GM18519 (cell line): ENCODE measurements around the gene LENEP.

Experiments used
- ATAC-seq: cut with Tn5 transposase; IDR thresholded peaks from one replicate; pipeline ENCODE4 v1.9.1; 2021; ENCODE audit warnings: mild to moderate bottlenecking, moderate library complexity; ENCODE audit not compliant: unreplicated experiment, low FRiP score

LENEP gene

DNA sequence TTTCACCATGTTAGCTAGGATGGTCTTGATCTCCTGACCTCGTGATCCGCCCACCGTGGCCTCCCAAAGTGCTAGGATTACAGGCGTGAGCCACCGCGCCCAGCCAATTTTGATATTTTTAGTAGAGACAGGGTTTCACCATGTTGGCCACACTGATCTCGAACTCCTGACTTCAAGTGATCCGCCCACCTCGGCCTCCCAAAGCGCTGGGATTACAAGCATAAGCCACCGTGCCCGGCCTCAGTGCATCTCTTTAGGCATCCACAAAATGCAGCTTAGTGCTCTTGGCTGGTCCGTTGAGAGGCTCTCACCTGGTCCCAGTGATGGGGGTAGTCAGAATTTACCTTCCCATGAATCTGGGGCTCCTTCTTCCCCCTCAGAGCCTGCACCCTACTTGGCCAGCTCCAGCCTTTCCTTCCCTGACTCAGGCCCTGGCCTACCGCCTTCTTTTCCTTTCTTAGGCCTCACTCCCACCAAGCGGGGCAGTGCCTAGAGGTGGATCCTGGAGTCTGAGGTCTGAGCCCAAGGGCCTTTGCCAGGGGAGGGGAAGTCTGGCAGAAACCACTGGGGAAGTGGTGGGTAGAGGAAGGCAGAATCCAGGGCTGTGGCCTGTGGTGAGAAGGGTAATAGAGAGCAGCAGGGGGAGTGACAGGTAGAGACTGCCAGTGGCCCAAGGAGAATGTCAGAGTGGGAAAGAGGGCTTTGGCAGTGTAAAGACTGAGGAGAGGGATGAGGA, 3.7 kb downstream of the LENEP start:
- no peak for ATAC-seq

- no peak for ATAC-seq
These were observed 4.9 kb downstream of the LENEP start for GRCh38 chr1:154998201-154998780.

DNA sequence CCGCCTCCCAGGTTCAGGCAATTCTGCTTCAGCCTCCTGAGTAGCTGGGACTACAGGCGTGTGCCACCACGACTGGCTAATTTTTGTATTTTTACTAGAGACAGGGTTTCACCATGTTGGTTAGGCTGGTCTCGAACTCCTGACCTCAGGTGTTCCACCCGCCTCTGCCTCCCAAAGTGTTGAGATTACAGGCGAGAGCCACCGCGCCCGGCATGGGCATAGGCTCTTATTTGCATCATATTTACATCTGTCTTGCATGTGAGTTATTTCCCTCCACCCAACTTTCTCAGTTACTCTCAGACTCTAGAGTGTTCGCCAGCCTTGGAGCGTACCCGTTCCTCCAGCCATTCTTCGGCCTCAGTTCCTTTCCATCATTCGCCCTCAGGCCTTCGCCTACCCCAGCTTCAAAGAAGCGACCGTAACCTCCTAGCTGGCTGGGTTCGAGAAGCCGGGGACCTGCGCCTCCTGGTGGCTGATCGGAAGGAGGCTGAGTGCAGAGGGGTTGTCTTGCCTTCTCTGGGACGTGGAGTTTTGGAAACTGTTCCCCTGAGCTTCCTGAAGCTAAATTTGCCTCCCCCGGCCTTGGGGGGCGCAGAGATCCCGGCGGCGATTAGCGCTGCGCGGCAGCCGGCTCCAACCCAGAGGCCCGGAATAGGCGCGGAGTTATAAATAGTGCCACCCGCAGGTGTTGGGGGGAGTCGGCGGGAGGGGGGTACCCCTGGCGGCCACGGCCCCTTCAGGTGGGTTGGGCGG, 5.6 kb downstream of the LENEP start:
- ATAC-seq, result no peak

GRCh38 chr1:154999571-155000410, 6.4 kb downstream of the LENEP start:
- no peak for ATAC-seq

GRCh38 chr1:155000411-155000725, 7.0 kb downstream of the LENEP start:
- ATAC-seq, result no peak

DNA sequence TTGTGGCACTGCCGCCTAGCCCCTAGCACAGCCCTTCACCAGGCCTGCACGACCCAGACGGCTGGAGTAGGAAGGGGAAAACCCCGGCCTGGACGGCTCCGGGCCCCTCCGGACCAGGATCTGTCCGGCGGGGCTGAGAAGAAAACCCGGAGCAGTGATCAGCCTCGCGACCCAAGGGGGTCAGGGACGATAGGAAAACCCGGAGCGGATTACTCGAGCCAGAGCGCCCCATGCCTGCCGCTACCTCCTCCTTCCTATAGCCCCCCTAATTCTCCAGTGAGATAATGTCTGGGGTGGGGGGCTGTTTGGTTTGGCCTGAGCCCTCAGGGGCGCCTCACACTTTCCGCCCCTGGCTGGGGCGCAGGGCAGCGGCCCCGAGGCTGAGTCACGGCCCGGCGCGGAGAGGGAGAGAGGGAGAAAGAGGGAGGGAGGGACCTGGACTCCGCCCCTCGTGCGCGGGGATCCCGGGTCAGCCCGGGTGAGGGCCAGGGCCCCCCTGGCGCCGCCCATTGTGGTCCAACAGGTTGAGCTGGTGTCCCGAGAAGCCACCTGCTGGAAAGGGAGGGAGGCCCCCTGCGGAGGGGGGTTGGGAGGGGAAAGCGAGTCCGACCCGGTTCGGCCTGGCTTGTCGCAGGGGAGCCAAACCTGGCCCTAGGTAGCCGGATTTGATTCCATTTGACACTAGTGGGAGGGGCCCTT, 7.5 kb downstream of the LENEP start:
- ATAC-seq, result no peak

GRCh38 chr1:155001425-155001674, 8.0 kb downstream of the LENEP start:
- ATAC-seq, result no peak

- ATAC-seq, result no peak
These were observed 8.5 kb downstream of the LENEP start for GRCh38 chr1:155001675-155002463.

DNA sequence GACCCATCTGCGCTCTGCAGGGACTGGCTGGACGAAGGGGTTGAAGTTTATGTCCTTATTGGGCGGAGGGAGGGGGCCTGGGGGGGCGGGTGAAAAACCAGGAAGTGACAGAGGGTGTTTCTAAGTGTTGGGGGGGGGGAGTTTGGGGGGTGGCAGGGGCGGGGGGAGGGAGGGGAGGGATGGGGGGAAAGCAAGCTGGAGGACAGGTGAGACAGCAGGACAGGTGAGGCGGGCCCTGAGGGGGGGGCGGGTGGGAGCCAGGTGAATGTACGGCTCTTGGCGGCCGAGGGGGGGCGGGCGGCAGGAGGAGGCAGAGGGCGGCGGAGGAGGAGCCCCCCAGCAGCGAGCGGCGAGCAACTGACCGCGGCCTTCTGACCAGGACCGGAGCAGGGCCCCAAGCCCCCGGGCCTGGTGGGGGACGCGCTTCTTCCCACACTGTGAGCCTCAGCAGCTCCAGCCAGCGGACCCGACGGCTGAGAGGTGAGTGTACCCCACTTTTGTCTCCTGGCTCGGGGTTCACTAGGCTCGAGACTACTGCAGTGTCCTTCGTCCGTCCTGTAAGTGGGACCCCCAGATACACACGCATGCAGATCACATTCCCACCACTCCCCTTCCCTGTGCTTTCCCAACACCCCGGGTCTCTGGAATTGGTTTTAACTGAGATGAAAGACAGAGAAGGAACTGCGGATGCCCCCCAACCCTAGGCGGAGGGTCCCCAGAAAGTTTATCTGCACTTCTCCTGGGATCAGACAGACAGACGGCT, 9.3 kb downstream of the LENEP start, which contains the start of gene ZBTB7B:
Gene ZBTB7B, plus strand, starts transcription at position 339 of the 763 bp plus-strand sequence. CDS start 11,859 bp downstream, outside the sequence.
- no peak for ATAC-seq

- no peak for ATAC-seq
These were observed 9.9 kb downstream of the LENEP start for GRCh38 chr1:155003227-155003765.

DNA sequence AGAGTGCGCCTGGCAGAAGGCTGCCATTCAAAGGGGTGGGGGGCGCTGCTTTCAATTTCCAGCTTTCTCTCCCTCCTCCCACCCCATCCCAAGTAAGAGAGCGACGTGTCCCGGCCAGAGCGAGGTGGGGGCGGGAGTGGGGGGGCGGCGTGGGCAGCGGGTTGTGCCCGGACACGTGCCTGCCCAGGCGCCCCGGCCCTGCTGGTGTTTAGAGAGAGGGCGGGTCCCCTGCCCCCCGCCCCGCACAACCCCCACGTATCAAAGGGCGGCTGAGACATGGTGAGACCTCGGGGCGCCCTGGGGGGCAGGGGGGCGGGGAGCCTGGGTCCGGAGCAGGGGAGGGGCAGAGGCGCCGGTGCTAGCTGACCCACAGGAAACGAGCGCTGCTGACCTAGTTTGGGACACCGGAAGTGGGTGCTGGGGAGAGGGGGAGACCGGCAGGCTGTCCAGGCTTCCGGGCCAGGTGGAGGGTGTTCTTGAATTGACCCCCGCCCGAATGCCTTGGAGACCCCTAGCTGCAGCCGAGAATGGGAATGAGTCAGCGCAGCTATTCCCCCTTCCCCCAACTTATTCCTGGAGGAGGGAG, 10.5 kb downstream of the LENEP start:
- no peak for ATAC-seq

- ATAC-seq, result no peak
These were observed 11.1 kb downstream of the LENEP start for GRCh38 chr1:155004352-155005075.

DNA sequence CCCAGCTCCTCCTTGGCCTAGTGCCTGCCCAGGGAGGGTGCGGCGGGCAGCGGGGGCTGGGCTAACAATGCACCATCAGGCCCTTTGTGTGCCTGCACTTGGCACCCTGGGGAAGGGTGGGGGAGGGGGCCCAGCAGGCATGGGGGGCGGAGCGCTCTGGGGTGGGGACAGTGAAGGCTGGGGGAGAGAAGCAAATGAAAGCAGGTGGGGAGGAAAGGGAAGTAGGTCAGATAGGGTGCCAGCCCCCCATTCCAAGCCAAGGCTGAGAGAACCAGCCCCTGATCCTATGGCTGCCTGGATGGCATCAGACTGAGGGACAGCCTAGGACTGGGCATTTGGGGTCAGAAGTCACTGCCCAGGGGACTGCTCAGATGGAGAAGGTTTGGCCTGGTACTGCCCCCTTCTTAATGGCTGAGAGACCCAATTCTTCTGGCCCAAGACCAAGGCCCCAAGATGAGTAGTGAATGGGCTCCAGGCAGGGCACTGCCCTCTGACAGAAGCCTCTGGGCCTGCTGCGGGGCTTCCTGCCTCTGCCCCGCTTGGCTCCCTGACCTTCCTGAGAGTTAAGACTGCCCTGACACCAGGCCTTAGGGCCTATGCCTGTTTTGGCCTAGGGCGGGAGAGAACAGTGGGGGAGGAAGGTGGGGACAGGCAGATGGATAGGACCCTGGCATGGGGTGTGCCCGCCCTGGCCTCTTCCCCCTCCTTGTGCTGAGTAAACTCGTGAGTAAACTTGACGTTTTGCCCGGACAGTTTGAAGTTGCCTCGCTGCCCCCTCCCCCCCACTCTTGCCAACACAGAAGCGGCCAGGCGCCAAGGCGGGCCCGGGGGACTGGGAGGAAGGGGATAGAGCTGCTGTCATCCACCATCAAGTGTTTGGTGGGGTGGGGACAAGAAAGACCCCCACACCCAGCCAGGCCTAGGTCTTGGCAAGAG, 12.0 kb downstream of the LENEP start:
- no peak for ATAC-seq

DNA sequence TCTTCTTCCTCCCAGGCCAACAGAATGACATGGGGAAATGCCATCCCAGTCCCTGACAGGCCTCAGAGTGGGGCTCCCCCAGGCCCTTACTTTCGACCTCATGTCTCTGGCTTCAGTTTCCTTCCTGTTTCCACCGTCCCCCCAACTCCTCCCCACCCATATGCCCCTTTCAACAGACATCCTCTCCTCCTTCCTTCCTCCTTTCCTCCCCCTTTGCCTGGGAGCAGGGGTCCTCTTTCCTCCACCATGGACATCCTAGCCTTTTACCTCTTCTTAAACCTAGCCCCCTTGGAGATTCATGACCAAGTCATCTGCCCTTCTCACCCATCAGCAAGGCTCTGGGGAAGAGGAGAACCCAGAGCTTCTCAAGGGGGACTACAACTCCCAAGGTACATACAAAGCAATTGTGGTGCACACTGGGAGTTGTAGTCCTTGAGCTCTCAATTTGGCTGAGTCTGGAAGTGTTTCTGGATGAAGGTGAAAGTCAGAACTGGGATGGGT, 13.3 kb downstream of the LENEP start:
- ATAC-seq, result no peak

GRCh38 chr1:155007251-155007828, 14.0 kb downstream of the LENEP start:
- ATAC-seq, result no peak
